HEK293 (cell line): ENCODE measurements around the gene ALG5.

Experiments used
- CTCF ChIP-seq: fragments of 450-650 bp; formaldehyde crosslinking; IDR thresholded peaks from 2 replicates; pipeline ENCODE4 v1.5.1; 2016; ENCODE audit warnings: missing biosample characterization, missing genetic modification characterization
- ZNF274 ChIP-seq, 2 experiments: fragments of 200-500 bp in 1 of 2; fragments of 450-650 bp in 1 of 2; sonication (Bioruptor generic) in 1 of 2; formaldehyde crosslinking in 1 of 2; IDR thresholded peaks; 2 replicates each; pipeline versions ENCODE4 v1.5.1 to v1.6.1; 2014 to 2016; ENCODE audit warnings: borderline replicate concordance in 1 of 2, inconsistent platforms in 1 of 2, low read length in 1 of 2, missing biosample characterization in 1 of 2, missing genetic modification characterization in 1 of 2
- ZNF350 ChIP-seq: fragments of 450-650 bp; formaldehyde crosslinking; IDR thresholded peaks from 2 replicates; pipeline ENCODE4 v1.5.0; 2017; ENCODE audit warnings: missing biosample characterization, mild to moderate bottlenecking, missing genetic modification characterization
- ZNF488 ChIP-seq: fragments of 450-650 bp; formaldehyde crosslinking; IDR thresholded peaks from 2 replicates; pipeline ENCODE4 v1.5.1; 2016; ENCODE audit warnings: missing biosample characterization, missing genetic modification characterization
- ZNF610 ChIP-seq: fragments of 450-650 bp; formaldehyde crosslinking; IDR thresholded peaks from 2 replicates; pipeline ENCODE4 v1.5.1; 2016; ENCODE audit warnings: missing biosample characterization, missing genetic modification characterization, borderline replicate concordance
- ZNF623 ChIP-seq: fragments of 450-650 bp; formaldehyde crosslinking; IDR thresholded peaks from 2 replicates; pipeline ENCODE4 v1.5.1; 2016; ENCODE audit warnings: missing biosample characterization, missing genetic modification characterization
- ZNF639 ChIP-seq: fragments of 450-650 bp; formaldehyde crosslinking; IDR thresholded peaks from 2 replicates; pipeline ENCODE4 v1.5.1; 2016; ENCODE audit warnings: missing biosample characterization, missing genetic modification characterization
- ZNF707 ChIP-seq: fragments of 450-650 bp; formaldehyde crosslinking; IDR thresholded peaks from 2 replicates; pipeline ENCODE4 v1.5.1; 2016; ENCODE audit warnings: missing biosample characterization, missing genetic modification characterization
- ZNF837 ChIP-seq: fragments of 450-650 bp; formaldehyde crosslinking; IDR thresholded peaks from 2 replicates; pipeline ENCODE4 v1.5.1; 2016; ENCODE audit warnings: missing biosample characterization, missing genetic modification characterization

GRCh38 chr13:37040789-37041188 lies 41.6 kb upstream of the ALG5 start:
- TF ChIP-seq ZNF623 (tag by site-specific recombination) (no peak), CTCF (no peak), ZNF488 (no peak), ZNF639 (tag by site-specific recombination) (no peak), ZNF350 (tag by site-specific recombination) (no peak), ZNF707 (tag by site-specific recombination) (no peak), ZNF610 (no peak), ZNF837 (tag by site-specific recombination) (no peak), ZNF274 (IDR thresholded peaks at IDR 0.05; ENCODE audit: low read length) (no peak), ZNF274 (tag by site-specific recombination; IDR thresholded peaks at IDR 0.05; ENCODE audit: borderline replicate concordance) (no peak)
